Lung (tissue), 12 donors: ENCODE results near the gene CLCN6. TPM values are rescaled to one million over a fixed set of nuclear protein-coding genes. Genes with fewer than 3 reads are reported as not detected.
A peak's percentile ranks its signal among the peaks of the same experiment; 100 is the strongest.

Source experiments
- ATAC-seq: fragments of 200-7000 bp; cut with Tn5 transposase; one replicate; pipeline ENCODE4 v1.9.1; 2020; ENCODE audit warnings: moderate number of reproducible peaks; ENCODE audit not compliant: insufficient read depth, low FRiP score
- DNase-seq, 3 donors: peaks; one replicate each; pipeline ENCODE4 v3.0.0-alpha.2; 2013 to 2017
- H3K27ac ChIP-seq, 2 donors: one replicate each; pipeline ENCODE4 v1.5.1; 2013; ENCODE audit warnings: mild to moderate bottlenecking in 2 of 2, moderate library complexity in 2 of 2, control low read depth in 1 of 2, inconsistent platforms in 1 of 2, low read depth in 1 of 2, low read length in 1 of 2
- H3K27me3 ChIP-seq, 3 donors: one replicate each; pipeline ENCODE4 v1.5.1; 2013; ENCODE audit warnings: low read length in 2 of 3; ENCODE audit not compliant: control insufficient read depth in 3 of 3, insufficient read depth in 3 of 3
- H3K36me3 ChIP-seq, 4 donors: one replicate each; pipeline ENCODE4 v1.5.1; 2013; ENCODE audit warnings: low read length in 4 of 4, mild to moderate bottlenecking in 1 of 4, moderate library complexity in 1 of 4; ENCODE audit not compliant: control insufficient read depth in 4 of 4, insufficient read depth in 4 of 4
- H3K4me1 ChIP-seq, 5 donors: one replicate each; pipeline ENCODE4 v1.5.1; 2013; ENCODE audit warnings: low read length in 5 of 5, mild to moderate bottlenecking in 2 of 5, moderate library complexity in 1 of 5; ENCODE audit not compliant: control insufficient read depth in 5 of 5, insufficient read depth in 5 of 5
- H3K4me3 ChIP-seq: one replicate; pipeline ENCODE4 v1.5.1; 2013; ENCODE audit warnings: mild to moderate bottlenecking, control low read depth, moderate library complexity
- H3K9ac ChIP-seq, 2 donors: one replicate each; pipeline ENCODE4 v1.5.1; 2013; ENCODE audit warnings: low read length in 2 of 2, control low read depth in 1 of 2; ENCODE audit not compliant: insufficient read depth in 1 of 2
- H3K9me3 ChIP-seq, 4 donors: one replicate each; pipeline ENCODE4 v1.5.1; 2013; ENCODE audit warnings: low read length in 3 of 4, mild to moderate bottlenecking in 1 of 4, moderate library complexity in 1 of 4; ENCODE audit not compliant: control insufficient read depth in 4 of 4, insufficient read depth in 3 of 4
- CTCF ChIP-seq: IDR thresholded peaks from 2 replicates; pipeline ENCODE4 v1.5.1; 2012; ENCODE audit warnings: mild to moderate bottlenecking; ENCODE audit errors: control extremely low read depth, extremely low read depth
- WGBS, 2 donors: extraction: QIAGEN DNeasy Blood & Tissue Kit; methylation state at CpG; one replicate each; pipeline ENCODE4 v1.1.7; 2013; 5-methylcytosine and 5-hydroxymethylcytosine counted together
- polyA plus RNA-seq, 2 donors: library from polyadenylated mRNA; stranded (reverse); fragments of 200-250 nt; gene quantifications; one replicate each; pipeline ENCODE4 v1.2.1, GENCODE V29; 2013
- total RNA-seq, 2 donors: library from RNA; depleted of rRNA in 1 of 2; stranded (reverse); fragments of >200 nt in 1 of 2; gene quantifications; one replicate each; pipeline ENCODE4 v1.2.1, GENCODE V29; 2014 to 2021
- donor health status: control.
- donor health status: control.
- donor health status: Bipolar disorder and iron deficiency.
- donor health status: healthy.
- donor health status: DM: yes; HTN: yes; CAD: no.

Gene CLCN6
- total and polyA plus RNA-seq, 4 donors = 16.7 to 35.7 (median 18.1) TPM

GRCh38 chr1:11887666-11888007 lies 81.6 kb downstream of the CLCN6 start:
- Histone ChIP-seq H3K27me3 (peaks cover 0 to 5% (median 0%) of the 10 kb centered on the region in 3 donors), H3K4me3 (no peak overlapping the region)
- ATAC-seq = no peak

GRCh38 chr1:11888206-11888876 lies 82.3 kb downstream of the CLCN6 start:
- no peak for ATAC-seq
- no peak for DNase-seq
- 83 to 91% methylated on average over 15 of the region's 15 CpGs for WGBS, 2 donors
- H3K27ac ChIP-seq = peak overlapping the region in 1 of 2 donors; percentile 92
- peaks cover 0 to 5% (median under 1%) of the 10 kb centered on the region in 5 donors for H3K4me1 ChIP-seq
- no peak overlapping the region for H3K9ac ChIP-seq
- no peaks in the 10 kb centered on the region for H3K9me3 ChIP-seq
- no peak for TF ChIP-seq CTCF
- H3K27me3 ChIP-seq = peaks cover 0 to 5% (median 0%) of the 10 kb centered on the region in 3 donors
- H3K36me3 ChIP-seq = no peaks in the 10 kb centered on the region
- H3K4me3 ChIP-seq = no peak overlapping the region

More at GRCh38 chr1:11887666-11888007, 81.6 kb downstream of the CLCN6 start:
- Histone ChIP-seq H3K27ac (peak overlapping the region in 1 of 2 donors; percentile 92), H3K4me1 (peaks cover 0 to 8% (median 6%) of the 10 kb centered on the region in 5 donors), H3K9me3 (no peaks in the 10 kb centered on the region), H3K9ac (no peak overlapping the region), H3K36me3 (no peaks in the 10 kb centered on the region)
- TF ChIP-seq CTCF = no peak
- no peak for DNase-seq
- 85 to 92% methylated on average over 7 of the region's 7 CpGs for WGBS, 2 donors

GRCh38 chr1:11888877-11889208 lies 82.9 kb downstream of the CLCN6 start:
- Histone ChIP-seq H3K4me3 (no peak overlapping the region), H3K4me1 (peaks cover 0 to 5% (median 0%) of the 10 kb centered on the region in 5 donors), H3K9ac (no peak overlapping the region), H3K27me3 (peaks cover 0 to 5% (median 0%) of the 10 kb centered on the region in 3 donors), H3K9me3 (no peaks in the 10 kb centered on the region), H3K27ac (peak overlapping the region in 1 of 2 donors; percentile 92), H3K36me3 (no peaks in the 10 kb centered on the region)
- no peak for TF ChIP-seq CTCF
- DNase-seq (no peak), ATAC-seq (no peak)
- 50 to 62% methylated on average over 3 of the region's 3 CpGs for WGBS, 2 donors
